Stimulated activated CD4-positive, alpha-beta T cell treated with anti-CD3 and anti-CD28 coated beads, TNF-alpha, amount 100 ng/mL, for 48 hours (primary cell): ENCODE results near the gene ARHGAP28.
"Not testable (repeated sequence)": the region's sequence is repeated elsewhere in the genome, so short reads cannot be mapped to it uniquely, and the experiment has no call there.

Experiments
- DNase-seq, 3 donors: peaks; one replicate each; pipeline ENCODE4 v3.0.0-alpha.2; 2020; ENCODE audit warnings: low read depth in 3 of 3

Gene ARHGAP28

GRCh38 chr18:6775702-6776101, 46.2 kb downstream of the ARHGAP28 start:
- no peak for DNase-seq

GRCh38 chr18:6776188-6776587, 46.7 kb downstream of the ARHGAP28 start:
- DNase-seq, result no peak

GRCh38 chr18:6777509-6777908, 48.0 kb downstream of the ARHGAP28 start:
- DNase-seq, result no peak

- no peak for DNase-seq
Observed at GRCh38 chr18:6778459-6779247, 49.1 kb downstream of the ARHGAP28 start.

GRCh38 chr18:6781142-6781714, 51.7 kb downstream of the ARHGAP28 start:
- DNase-seq, result no peak

GRCh38 chr18:6781796-6782195, 52.3 kb downstream of the ARHGAP28 start:
- no peak for DNase-seq

- DNase-seq, result no peak
Observed at GRCh38 chr18:6782861-6783260, 53.3 kb downstream of the ARHGAP28 start.

GRCh38 chr18:6784046-6784445, 54.5 kb downstream of the ARHGAP28 start:
- DNase-seq, result no peak

GRCh38 chr18:6785001-6785400, 55.5 kb downstream of the ARHGAP28 start:
- DNase-seq, result no peak

- DNase-seq, result no peak
Observed at GRCh38 chr18:6785411-6785810, 55.9 kb downstream of the ARHGAP28 start.

GRCh38 chr18:6792391-6792790, 62.9 kb downstream of the ARHGAP28 start:
- no peak for DNase-seq

GRCh38 chr18:6793455-6793854, 63.9 kb downstream of the ARHGAP28 start:
- no peak for DNase-seq

- no peak for DNase-seq
Observed at GRCh38 chr18:6793986-6794385, 64.5 kb downstream of the ARHGAP28 start.

GRCh38 chr18:6795307-6795706, 65.8 kb downstream of the ARHGAP28 start:
- no peak for DNase-seq

- no peak for DNase-seq
Observed at GRCh38 chr18:6796511-6796910, 67.0 kb downstream of the ARHGAP28 start.

GRCh38 chr18:6797171-6797570, 67.7 kb downstream of the ARHGAP28 start:
- no peak for DNase-seq

- no peak for DNase-seq
Observed at GRCh38 chr18:6798896-6799295, 69.4 kb downstream of the ARHGAP28 start.

GRCh38 chr18:6800309-6800708, 70.8 kb downstream of the ARHGAP28 start:
- DNase-seq, result not testable (repeated sequence)

GRCh38 chr18:6807515-6808257, 78.2 kb downstream of the ARHGAP28 start:
- DNase-seq, result no peak

- DNase-seq, result no peak
Observed at GRCh38 chr18:6810191-6810590, 80.7 kb downstream of the ARHGAP28 start.

GRCh38 chr18:6811816-6812215, 82.3 kb downstream of the ARHGAP28 start:
- no peak for DNase-seq

- DNase-seq, result no peak
Observed at GRCh38 chr18:6814882-6815425, 85.4 kb downstream of the ARHGAP28 start.

GRCh38 chr18:6816154-6816553, 86.6 kb downstream of the ARHGAP28 start:
- DNase-seq, result no peak
